ENCODE results near the gene NLRP6.

GRCh38 chr11:332651-333480 is 54.7 kb downstream of the NLRP6 start:
- TF ChIP-seq GATA2 (IDR thresholded peaks at IDR 0.05; ENCODE audit: low read depth, low read length) (no peak), GATA3 (IDR thresholded peaks at IDR 0.05; ENCODE audit: low read depth, low read length) (no peak)
